Lung (tissue), 12 donors: ENCODE data around the gene VCAN. TPM values are rescaled to one million over a fixed set of nuclear protein-coding genes. Genes with fewer than 3 reads are reported as not detected.

Experiments
- ATAC-seq: fragments of 200-7000 bp; cut with Tn5 transposase; one replicate; pipeline ENCODE4 v1.9.1; 2020; ENCODE audit warnings: moderate number of reproducible peaks; ENCODE audit not compliant: insufficient read depth, low FRiP score
- DNase-seq, 3 donors: peaks; one replicate each; pipeline ENCODE4 v3.0.0-alpha.2; 2013 to 2017
- H3K27ac ChIP-seq, 2 donors: one replicate each; pipeline ENCODE4 v1.5.1; 2013; ENCODE audit warnings: mild to moderate bottlenecking in 2 of 2, moderate library complexity in 2 of 2, control low read depth in 1 of 2, inconsistent platforms in 1 of 2, low read depth in 1 of 2, low read length in 1 of 2
- H3K27me3 ChIP-seq, 3 donors: one replicate each; pipeline ENCODE4 v1.5.1; 2013; ENCODE audit warnings: low read length in 2 of 3; ENCODE audit not compliant: control insufficient read depth in 3 of 3, insufficient read depth in 3 of 3
- H3K36me3 ChIP-seq, 4 donors: one replicate each; pipeline ENCODE4 v1.5.1; 2013; ENCODE audit warnings: low read length in 4 of 4, mild to moderate bottlenecking in 1 of 4, moderate library complexity in 1 of 4; ENCODE audit not compliant: control insufficient read depth in 4 of 4, insufficient read depth in 4 of 4
- H3K4me1 ChIP-seq, 5 donors: one replicate each; pipeline ENCODE4 v1.5.1; 2013; ENCODE audit warnings: low read length in 5 of 5, mild to moderate bottlenecking in 2 of 5, moderate library complexity in 1 of 5; ENCODE audit not compliant: control insufficient read depth in 5 of 5, insufficient read depth in 5 of 5
- H3K4me3 ChIP-seq: one replicate; pipeline ENCODE4 v1.5.1; 2013; ENCODE audit warnings: mild to moderate bottlenecking, control low read depth, moderate library complexity
- H3K9ac ChIP-seq, 2 donors: one replicate each; pipeline ENCODE4 v1.5.1; 2013; ENCODE audit warnings: low read length in 2 of 2, control low read depth in 1 of 2; ENCODE audit not compliant: insufficient read depth in 1 of 2
- H3K9me3 ChIP-seq, 4 donors: one replicate each; pipeline ENCODE4 v1.5.1; 2013; ENCODE audit warnings: low read length in 3 of 4, mild to moderate bottlenecking in 1 of 4, moderate library complexity in 1 of 4; ENCODE audit not compliant: control insufficient read depth in 4 of 4, insufficient read depth in 3 of 4
- WGBS, 2 donors: extraction: QIAGEN DNeasy Blood & Tissue Kit; methylation state at CpG; one replicate each; pipeline ENCODE4 v1.1.7; 2013; 5-methylcytosine and 5-hydroxymethylcytosine counted together
- polyA plus RNA-seq, 2 donors: library from polyadenylated mRNA; stranded (reverse); fragments of 200-250 nt; gene quantifications; one replicate each; pipeline ENCODE4 v1.2.1, GENCODE V29; 2013
- total RNA-seq, 2 donors: library from RNA; depleted of rRNA in 1 of 2; stranded (reverse); fragments of >200 nt in 1 of 2; gene quantifications; one replicate each; pipeline ENCODE4 v1.2.1, GENCODE V29; 2014 to 2021
- TF ChIP-seq, protein P1 (sequence below): IDR thresholded peaks from 2 replicates; pipeline ENCODE4 v1.5.1; 2012; ENCODE audit warnings: mild to moderate bottlenecking; ENCODE audit errors: control extremely low read depth, extremely low read depth
- donor health status: control.
- donor health status: control.
- donor health status: Bipolar disorder and iron deficiency.
- donor health status: healthy.
- donor health status: DM: yes; HTN: yes; CAD: no.

VCAN gene
- total and polyA plus RNA-seq, 4 donors = 11.6 to 276 (median 156) TPM

- Histone ChIP-seq H3K4me1 (peaks cover 0 to 4% (median 0%) of the 10 kb centered on the region in 5 donors), H3K27ac (no peak overlapping the region)
- TF ChIP-seq, protein P1, sequence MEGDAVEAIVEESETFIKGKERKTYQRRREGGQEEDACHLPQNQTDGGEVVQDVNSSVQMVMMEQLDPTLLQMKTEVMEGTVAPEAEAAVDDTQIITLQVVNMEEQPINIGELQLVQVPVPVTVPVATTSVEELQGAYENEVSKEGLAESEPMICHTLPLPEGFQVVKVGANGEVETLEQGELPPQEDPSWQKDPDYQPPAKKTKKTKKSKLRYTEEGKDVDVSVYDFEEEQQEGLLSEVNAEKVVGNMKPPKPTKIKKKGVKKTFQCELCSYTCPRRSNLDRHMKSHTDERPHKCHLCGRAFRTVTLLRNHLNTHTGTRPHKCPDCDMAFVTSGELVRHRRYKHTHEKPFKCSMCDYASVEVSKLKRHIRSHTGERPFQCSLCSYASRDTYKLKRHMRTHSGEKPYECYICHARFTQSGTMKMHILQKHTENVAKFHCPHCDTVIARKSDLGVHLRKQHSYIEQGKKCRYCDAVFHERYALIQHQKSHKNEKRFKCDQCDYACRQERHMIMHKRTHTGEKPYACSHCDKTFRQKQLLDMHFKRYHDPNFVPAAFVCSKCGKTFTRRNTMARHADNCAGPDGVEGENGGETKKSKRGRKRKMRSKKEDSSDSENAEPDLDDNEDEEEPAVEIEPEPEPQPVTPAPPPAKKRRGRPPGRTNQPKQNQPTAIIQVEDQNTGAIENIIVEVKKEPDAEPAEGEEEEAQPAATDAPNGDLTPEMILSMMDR = no peak
Measured at GRCh38 chr5:83540783-83541182, 69.2 kb downstream of the VCAN start.

GRCh38 chr5:83542839-83543238 is 71.3 kb downstream of the VCAN start:
- TF ChIP-seq, protein P1 = no peak
- peaks cover 0 to 2% (median 0%) of the 10 kb centered on the region in 4 donors for H3K9me3 ChIP-seq
- H3K27ac ChIP-seq = no peak overlapping the region
- peaks cover 0 to 5% (median 0%) of the 10 kb centered on the region in 5 donors for H3K4me1 ChIP-seq
- no peaks in the 10 kb centered on the region for H3K27me3 ChIP-seq
- H3K4me3 ChIP-seq = no peak overlapping the region
- WGBS, 2 donors = 70 to 78% methylated on average over 1 of the region's 1 CpG
- H3K36me3 ChIP-seq = peaks cover 0 to 64% (median 27%) of the 10 kb centered on the region in 4 donors
- ATAC-seq = no peak
- no peak overlapping the region for H3K9ac ChIP-seq
- DNase-seq = no peak

More at GRCh38 chr5:83540783-83541182, 69.2 kb downstream of the VCAN start:
- Histone ChIP-seq H3K9me3 (peaks cover 0 to 2% (median 0%) of the 10 kb centered on the region in 4 donors), H3K9ac (no peak overlapping the region), H3K4me3 (no peak overlapping the region), H3K27me3 (no peaks in the 10 kb centered on the region), H3K36me3 (peaks cover 0 to 57% (median 30%) of the 10 kb centered on the region in 4 donors)
- ATAC-seq = no peak
- DNase-seq = no peak
- 88% methylated on average over 3 of the region's 3 CpGs for WGBS, 2 donors

DNA sequence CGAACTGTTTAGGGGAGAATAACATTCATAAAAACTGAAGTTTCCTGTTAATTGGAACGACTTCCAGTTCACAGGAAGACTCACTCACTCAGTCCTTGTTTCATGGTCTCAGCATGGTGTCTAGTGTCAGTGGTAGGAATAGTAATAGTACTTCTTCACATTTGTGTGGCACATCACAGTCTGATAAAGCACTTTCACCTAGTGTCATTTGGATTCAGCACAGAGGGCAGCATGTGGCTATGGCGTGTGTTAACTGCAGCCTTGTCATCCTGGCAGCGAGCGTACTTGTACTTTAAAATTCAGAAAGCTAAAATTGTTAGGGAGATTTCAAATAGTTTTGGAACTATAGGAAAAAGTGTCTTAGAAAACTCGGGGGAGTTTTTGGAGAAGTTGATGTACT is 72.4 kb downstream of the VCAN start:
- TF ChIP-seq, protein P1 = no peak
- Histone ChIP-seq H3K27me3 (no peaks in the 10 kb centered on the region), H3K9me3 (no peaks in the 10 kb centered on the region), H3K36me3 (peaks cover 0 to 62% (median 23%) of the 10 kb centered on the region in 4 donors), H3K27ac (no peak overlapping the region), H3K4me3 (no peak overlapping the region), H3K4me1 (peaks cover 0 to 14% (median 0%) of the 10 kb centered on the region in 5 donors), H3K9ac (no peak overlapping the region)
- 66 to 78% methylated on average over 6 of the region's 6 CpGs for WGBS, 2 donors
- DNase-seq = no peak
- no peak for ATAC-seq

- Histone ChIP-seq H3K27ac (no peak overlapping the region), H3K27me3 (no peaks in the 10 kb centered on the region), H3K9me3 (no peaks in the 10 kb centered on the region), H3K36me3 (peaks cover 0 to 41% (median 12%) of the 10 kb centered on the region in 4 donors), H3K4me3 (no peak overlapping the region), H3K4me1 (peaks cover 0 to 35% (median under 1%) of the 10 kb centered on the region in 5 donors), H3K9ac (no peak overlapping the region)
- WGBS, 2 donors = 93 to 97% methylated on average over 1 of the region's 1 CpG
- ATAC-seq = no peak
- TF ChIP-seq, protein P1 = no peak
- DNase-seq = no peak
Measured at GRCh38 chr5:83547161-83547560, 75.6 kb downstream of the VCAN start.
